Coronary artery (tissue), 2 donors: Measurements from ENCODE around the gene CEMIP2.

Experiments
- DNase-seq: peaks from one replicate; pipeline ENCODE4 v3.0.0-alpha.2; 2017; ENCODE audit warnings: low spot score
- H3K27ac ChIP-seq, 2 donors: fragments of 200-600 bp; sonication (generic); one replicate each; pipeline ENCODE4 v1.5.1; 2016 to 2019
- H3K4me3 ChIP-seq: fragments of 200-600 bp; sonication (generic); 2 replicates; pipeline ENCODE4 v1.5.1; 2016; ENCODE audit warnings: mild to moderate bottlenecking, moderate library complexity
- TF ChIP-seq, protein P1 (sequence below): fragments of 200-600 bp; sonication (generic); IDR thresholded peaks from one replicate; pipeline ENCODE4 v1.5.1; 2019; ENCODE audit warnings: antibody characterized with exemption

CEMIP2 gene

DNA sequence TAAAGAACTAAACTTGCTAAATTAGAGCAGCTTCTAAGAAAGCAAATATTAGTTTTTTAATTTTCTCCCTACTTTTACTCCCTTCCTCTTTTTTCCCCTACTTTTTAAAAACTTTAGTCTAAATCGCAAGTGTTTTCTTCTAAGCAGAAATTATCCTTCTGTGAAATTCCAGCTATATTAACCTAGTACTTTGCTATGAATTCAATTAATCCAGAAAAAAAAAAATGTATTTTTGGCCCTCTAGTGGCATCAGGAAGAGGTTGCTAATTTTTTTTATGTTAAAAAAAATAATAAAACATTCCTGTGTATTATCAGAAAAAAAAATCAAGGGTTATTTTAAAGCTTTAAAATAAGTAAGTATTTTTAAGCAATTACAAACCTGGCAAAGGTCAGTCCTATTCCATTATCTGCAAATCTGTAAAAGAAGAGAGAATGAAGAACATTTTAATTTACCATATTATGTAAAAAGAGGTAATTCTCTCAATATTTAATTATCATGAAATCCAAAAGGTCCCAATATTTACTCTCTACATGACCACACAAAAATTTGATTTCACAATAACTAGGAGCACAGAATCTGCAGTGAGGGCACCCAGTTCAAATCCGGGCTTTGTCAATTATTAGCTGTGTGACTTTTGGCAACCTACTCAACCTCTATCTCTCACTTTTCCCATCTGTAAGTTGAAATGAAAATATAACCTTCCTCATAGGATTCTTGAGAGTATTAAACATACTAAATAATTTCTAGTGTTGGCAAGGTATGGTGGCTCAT lies 52.0 kb downstream of the CEMIP2 start:
- Histone ChIP-seq H3K27ac (no peak overlapping the region), H3K4me3 (no peak overlapping the region)
- TF ChIP-seq, protein P1, sequence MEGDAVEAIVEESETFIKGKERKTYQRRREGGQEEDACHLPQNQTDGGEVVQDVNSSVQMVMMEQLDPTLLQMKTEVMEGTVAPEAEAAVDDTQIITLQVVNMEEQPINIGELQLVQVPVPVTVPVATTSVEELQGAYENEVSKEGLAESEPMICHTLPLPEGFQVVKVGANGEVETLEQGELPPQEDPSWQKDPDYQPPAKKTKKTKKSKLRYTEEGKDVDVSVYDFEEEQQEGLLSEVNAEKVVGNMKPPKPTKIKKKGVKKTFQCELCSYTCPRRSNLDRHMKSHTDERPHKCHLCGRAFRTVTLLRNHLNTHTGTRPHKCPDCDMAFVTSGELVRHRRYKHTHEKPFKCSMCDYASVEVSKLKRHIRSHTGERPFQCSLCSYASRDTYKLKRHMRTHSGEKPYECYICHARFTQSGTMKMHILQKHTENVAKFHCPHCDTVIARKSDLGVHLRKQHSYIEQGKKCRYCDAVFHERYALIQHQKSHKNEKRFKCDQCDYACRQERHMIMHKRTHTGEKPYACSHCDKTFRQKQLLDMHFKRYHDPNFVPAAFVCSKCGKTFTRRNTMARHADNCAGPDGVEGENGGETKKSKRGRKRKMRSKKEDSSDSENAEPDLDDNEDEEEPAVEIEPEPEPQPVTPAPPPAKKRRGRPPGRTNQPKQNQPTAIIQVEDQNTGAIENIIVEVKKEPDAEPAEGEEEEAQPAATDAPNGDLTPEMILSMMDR = peak; percentile 30
- no peak for DNase-seq

GRCh38 chr9:71710856-71711255 lies 57.5 kb downstream of the CEMIP2 start:
- Histone ChIP-seq H3K4me3 (no peak overlapping the region), H3K27ac (no peak overlapping the region)
- TF ChIP-seq, protein P1 = no peak
- DNase-seq = no peak

DNA sequence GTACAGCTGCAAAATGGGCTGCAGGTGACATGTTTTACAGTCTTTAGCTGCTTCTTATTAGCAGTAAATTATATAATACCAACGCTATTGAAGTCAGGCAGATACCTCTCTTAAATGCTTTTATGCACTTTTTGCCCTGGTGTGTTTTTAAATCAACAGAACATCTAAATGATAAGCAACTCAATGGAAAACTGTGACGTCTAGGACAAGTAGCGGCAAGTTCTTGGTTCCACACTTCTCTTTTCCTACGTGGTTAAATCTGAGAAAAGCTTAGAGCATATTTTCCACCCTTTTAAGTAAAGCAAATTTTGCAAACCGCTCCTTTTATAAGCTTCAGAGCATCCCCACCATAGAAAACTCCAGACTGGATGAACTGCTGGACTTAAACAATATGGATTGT lies 58.1 kb downstream of the CEMIP2 start:
- no peak for DNase-seq
- TF ChIP-seq, protein P1 = no peak
- H3K27ac ChIP-seq = no peak overlapping the region
- no peak overlapping the region for H3K4me3 ChIP-seq

DNA sequence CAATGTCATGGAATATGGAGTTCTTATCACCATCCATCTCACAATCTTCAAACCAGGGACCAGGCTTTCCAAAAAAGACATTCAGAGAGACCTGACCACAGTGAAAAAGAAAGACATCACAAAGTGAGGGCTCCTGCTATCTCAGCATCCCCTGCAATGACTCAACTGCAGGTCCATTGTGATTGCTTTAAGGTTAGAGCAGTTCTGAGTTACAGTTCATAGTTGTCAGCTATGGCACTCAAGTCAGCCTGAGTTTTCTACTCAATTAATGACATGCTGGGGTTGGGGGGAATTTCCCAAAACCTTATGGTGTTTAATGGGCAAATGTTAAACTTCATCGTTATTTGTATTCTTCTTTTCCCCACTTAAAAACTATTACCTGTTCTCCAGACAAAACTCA lies 58.9 kb downstream of the CEMIP2 start:
- Histone ChIP-seq H3K27ac (no peak overlapping the region), H3K4me3 (no peak overlapping the region)
- DNase-seq = no peak
- TF ChIP-seq, protein P1 = no peak

DNA sequence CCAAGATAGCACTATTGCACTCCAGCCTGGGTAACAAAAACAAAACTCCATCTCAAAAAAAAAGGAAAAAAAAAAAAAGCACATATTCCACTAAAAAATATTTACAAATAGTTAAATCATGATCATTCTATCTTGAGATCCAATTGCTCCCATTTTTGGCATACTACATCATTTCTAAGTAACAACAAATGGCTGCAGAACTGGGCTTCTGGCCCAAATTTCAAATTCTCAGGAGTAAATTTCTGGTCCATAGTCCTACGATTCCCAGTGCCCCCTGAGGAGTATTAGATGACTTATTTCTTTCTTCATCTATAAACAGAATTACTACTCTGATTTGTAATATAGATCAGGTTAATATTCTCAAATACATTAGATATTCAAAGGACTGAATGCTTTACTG lies 62.1 kb downstream of the CEMIP2 start:
- H3K27ac ChIP-seq = no peak overlapping the region
- H3K4me3 ChIP-seq = no peak overlapping the region
- TF ChIP-seq, protein P1 = no peak
- no peak for DNase-seq

- H3K27ac ChIP-seq = no peak overlapping the region
- no peak for DNase-seq
- no peak overlapping the region for H3K4me3 ChIP-seq
- TF ChIP-seq, protein P1 = no peak
Observed at GRCh38 chr9:71704796-71705195, 63.5 kb downstream of the CEMIP2 start.

DNA sequence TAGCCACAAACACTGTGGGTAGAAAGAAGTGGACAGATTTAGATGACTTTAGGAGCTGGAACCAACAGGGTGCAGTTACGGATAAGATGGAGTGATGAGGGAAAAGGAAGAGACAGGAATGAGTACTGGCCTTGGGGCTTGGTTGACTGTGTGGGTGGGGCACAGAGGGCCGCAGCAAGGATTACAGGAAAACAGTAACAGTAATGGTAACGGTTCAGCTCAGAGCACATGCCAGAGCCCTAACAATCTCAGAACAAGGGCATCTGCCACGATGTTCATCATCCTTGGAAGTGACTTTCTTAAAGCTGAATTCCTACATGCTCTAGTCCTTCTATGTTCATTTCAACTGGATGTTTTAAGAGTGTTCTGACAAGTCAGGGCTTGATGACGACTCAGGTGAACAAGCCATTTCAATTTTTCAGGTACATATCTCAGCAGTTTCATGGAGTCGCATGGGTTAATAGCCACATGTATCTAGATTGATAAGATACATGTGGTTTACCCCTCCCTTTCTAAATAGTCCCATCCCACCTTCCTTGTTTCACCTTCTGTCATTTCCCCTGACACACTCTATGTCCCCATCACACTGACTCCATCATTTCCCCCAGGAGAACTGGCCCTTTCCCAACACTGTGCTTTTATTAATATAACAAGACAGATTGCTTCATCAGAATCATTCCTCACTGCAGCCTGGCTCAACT lies 65.0 kb downstream of the CEMIP2 start:
- no peak for DNase-seq
- H3K4me3 ChIP-seq = no peak overlapping the region
- TF ChIP-seq, protein P1 = no peak
- no peak overlapping the region for H3K27ac ChIP-seq
